ENCODE measurements around the gene GORASP1.

GORASP1 gene

DNA sequence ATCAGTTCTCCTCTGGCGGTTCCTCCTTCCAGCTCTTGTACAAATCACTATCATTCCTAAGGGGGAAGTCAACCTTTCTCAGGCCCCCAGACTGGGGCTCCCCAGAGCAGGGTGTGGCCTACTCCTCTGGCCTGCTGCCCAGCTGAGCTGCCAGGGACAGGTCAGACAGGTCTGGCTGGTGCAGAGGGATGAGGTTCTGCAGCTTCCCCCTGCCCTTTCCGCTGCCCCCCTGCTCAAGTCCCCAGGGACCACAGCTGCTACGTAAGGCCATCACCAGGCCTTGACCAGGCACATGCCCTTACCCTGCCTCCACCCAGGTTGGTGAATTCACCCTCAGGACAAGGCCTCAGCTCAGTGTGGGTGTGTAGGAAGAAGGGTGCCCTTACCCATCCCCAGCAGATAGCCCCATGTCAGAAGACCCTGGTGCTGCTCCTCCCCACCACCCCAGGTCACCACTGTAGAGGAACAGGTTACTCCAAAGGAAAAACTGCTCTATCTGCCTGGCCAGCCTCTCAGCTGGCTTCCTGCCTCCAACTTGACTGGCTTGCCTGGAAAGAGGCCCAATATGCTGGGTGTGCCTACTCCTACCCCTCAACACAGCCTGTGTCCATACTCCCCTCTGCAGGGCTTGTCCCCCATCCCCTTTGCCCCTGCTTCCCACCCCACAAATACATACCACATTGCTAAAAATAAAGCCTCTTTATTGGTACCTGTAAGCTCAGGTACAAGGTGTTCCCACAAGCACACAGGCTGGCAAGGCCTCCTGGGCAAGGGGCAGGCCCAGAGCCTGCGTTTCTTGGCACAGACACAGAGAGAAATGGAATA lies 34.0 kb upstream of the GORASP1 start:
- Histone ChIP-seq H3K36me3 (ENCODE audit: control insufficient read depth in 5 of 5, insufficient read depth in 5 of 5, low read length in 5 of 5) (peaks cover 6 to 77% (median 67%) of the 10 kb centered on the region in 5 donors), H3K4me1 (ENCODE audit: control insufficient read depth in 5 of 5, insufficient read depth in 5 of 5, low read length in 5 of 5) (peaks cover 6 to 52% (median 30%) of the 10 kb centered on the region in 5 donors), H3K9ac (ENCODE audit: low read length in 5 of 5) (no peak overlapping the region), H3K27ac (ENCODE audit: low read depth, low read length) (peak overlapping the region; percentile 46), H3K9me3 (ENCODE audit: control insufficient read depth in 5 of 5, low read length in 5 of 5) (no peaks in the 10 kb centered on the region), H3K27me3 (ENCODE audit: control insufficient read depth in 5 of 5, insufficient read depth in 4 of 5, low read length in 5 of 5) (no peaks in the 10 kb centered on the region), H3K4me3 (ENCODE audit: low read depth in 1 of 5, low read length in 5 of 5) (no peak overlapping the region)

DNA sequence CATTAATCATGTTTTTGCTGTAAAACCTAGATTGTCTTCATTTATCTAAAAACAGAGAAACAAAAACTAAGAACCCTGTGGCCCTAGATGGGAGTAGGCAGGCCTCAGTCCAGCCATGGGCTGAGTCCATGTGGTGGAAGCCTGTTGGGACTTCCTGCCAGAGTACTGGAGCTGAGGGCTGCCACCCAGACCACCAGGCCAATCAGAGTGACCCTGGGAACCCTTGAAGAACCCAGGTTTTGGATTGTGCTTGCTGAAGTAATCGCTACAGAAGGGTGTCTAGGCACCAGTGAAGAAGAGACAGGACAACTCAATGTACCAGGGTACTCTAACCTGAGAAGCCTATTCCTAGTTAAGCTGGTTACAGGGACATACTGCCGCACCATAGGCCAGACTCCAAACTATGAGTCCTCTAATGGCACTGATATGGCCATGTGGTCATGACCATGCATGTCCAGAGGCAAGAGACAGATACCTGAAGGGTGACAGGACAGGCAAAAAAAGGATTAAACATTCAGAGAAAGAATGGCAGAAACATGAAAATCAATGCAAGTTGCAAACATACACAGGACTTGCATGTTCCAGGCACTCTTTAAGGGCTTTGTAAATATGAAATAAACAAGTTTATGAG lies 33.0 kb upstream of the GORASP1 start:
- no peak overlapping the region for H3K9ac ChIP-seq (ENCODE audit: low read length in 5 of 5)
- no peaks in the 10 kb centered on the region for H3K27me3 ChIP-seq (ENCODE audit: control insufficient read depth in 5 of 5, insufficient read depth in 4 of 5, low read length in 5 of 5)
- H3K9me3 ChIP-seq (ENCODE audit: control insufficient read depth in 5 of 5, low read length in 5 of 5): no peaks in the 10 kb centered on the region
- peak overlapping the region; percentile 46 for H3K27ac ChIP-seq (ENCODE audit: low read depth, low read length)
- H3K36me3 ChIP-seq (ENCODE audit: control insufficient read depth in 5 of 5, insufficient read depth in 5 of 5, low read length in 5 of 5): peaks cover 2 to 68% (median 57%) of the 10 kb centered on the region in 5 donors
- H3K4me3 ChIP-seq (ENCODE audit: low read depth in 1 of 5, low read length in 5 of 5): no peak overlapping the region
- H3K4me1 ChIP-seq (ENCODE audit: control insufficient read depth in 5 of 5, insufficient read depth in 5 of 5, low read length in 5 of 5): peaks cover 5 to 53% (median 28%) of the 10 kb centered on the region in 5 donors

DNA sequence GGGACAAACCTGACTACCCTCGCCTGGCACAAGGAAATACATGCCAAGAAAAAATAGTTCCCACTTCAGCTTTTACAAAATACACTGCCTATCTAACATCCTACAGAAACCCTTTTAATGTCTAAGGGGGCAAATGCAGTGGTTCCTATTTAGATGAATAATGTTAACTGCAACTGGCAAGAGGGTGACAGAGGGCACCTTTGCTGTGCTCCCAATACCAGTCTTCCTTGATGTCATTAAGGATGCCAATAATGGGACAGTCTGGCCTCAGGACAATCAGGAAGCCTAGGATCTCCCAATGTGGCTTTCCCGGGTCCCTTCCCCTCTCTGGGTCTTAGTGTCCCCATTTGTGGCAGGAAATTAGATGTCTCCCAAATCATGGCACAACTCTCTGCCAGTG lies 32.0 kb upstream of the GORASP1 start:
- Histone ChIP-seq H3K4me3 (ENCODE audit: low read depth in 1 of 5, low read length in 5 of 5) (no peak overlapping the region), H3K27me3 (ENCODE audit: control insufficient read depth in 5 of 5, insufficient read depth in 4 of 5, low read length in 5 of 5) (no peaks in the 10 kb centered on the region), H3K9ac (ENCODE audit: low read length in 5 of 5) (no peak overlapping the region), H3K36me3 (ENCODE audit: control insufficient read depth in 5 of 5, insufficient read depth in 5 of 5, low read length in 5 of 5) (peaks cover 0 to 58% (median 47%) of the 10 kb centered on the region in 5 donors), H3K4me1 (ENCODE audit: control insufficient read depth in 5 of 5, insufficient read depth in 5 of 5, low read length in 5 of 5) (peaks cover 6 to 63% (median 28%) of the 10 kb centered on the region in 5 donors), H3K27ac (ENCODE audit: low read depth, low read length) (no peak overlapping the region), H3K9me3 (ENCODE audit: control insufficient read depth in 5 of 5, low read length in 5 of 5) (no peaks in the 10 kb centered on the region)

- Histone ChIP-seq H3K4me3 (ENCODE audit: low read depth in 1 of 5, low read length in 5 of 5) (no peak overlapping the region), H3K27me3 (ENCODE audit: control insufficient read depth in 5 of 5, insufficient read depth in 4 of 5, low read length in 5 of 5) (no peaks in the 10 kb centered on the region), H3K36me3 (ENCODE audit: control insufficient read depth in 5 of 5, insufficient read depth in 5 of 5, low read length in 5 of 5) (peaks cover 0 to 52% (median 42%) of the 10 kb centered on the region in 5 donors), H3K9ac (ENCODE audit: low read length in 5 of 5) (no peak overlapping the region), H3K27ac (ENCODE audit: low read depth, low read length) (no peak overlapping the region), H3K9me3 (ENCODE audit: control insufficient read depth in 5 of 5, low read length in 5 of 5) (no peaks in the 10 kb centered on the region), H3K4me1 (ENCODE audit: control insufficient read depth in 5 of 5, insufficient read depth in 5 of 5, low read length in 5 of 5) (peaks cover 7 to 63% (median 28%) of the 10 kb centered on the region in 5 donors)
Measured at GRCh38 chr3:39138804-39139415, 31.5 kb upstream of the GORASP1 start.

DNA sequence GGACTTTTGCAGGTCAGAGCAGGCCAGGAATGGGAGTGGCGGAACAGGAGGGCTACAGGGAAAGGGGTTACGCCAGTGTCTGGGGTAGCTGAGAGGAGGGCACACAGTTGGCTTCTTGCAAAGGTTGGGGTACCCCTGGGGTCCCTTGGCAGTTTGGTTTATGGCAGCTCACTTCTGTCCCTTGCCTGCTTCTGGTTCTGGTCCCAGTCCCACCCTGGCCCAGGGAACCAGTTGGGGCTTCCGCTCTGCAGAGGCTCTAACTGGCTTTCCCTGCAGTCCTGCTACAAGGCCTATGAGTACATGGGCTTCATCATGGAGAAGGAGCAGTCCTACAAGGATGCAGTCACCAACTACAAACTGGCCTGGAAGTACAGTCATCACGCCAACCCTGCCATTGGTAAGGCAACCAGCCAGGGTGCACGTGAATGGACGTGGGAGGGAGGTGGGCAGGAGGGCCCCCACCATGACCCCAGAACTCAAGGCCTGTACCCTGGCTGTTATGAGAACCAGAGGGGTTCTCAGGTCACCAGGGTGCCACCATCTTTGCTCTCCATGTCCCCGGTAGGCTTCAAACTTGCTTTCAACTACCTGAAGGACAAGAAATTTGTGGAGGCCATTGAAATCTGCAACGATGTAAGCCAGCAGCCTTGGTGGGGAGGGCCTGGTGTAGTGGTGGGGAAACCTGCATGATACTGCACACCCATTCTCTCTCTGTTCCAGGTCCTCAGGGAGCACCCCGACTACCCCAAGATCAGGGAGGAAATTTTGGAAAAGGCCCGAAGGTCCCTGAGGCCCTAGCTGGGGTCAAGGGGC lies 30.8 kb upstream of the GORASP1 start:
- no peak overlapping the region for H3K9ac ChIP-seq (ENCODE audit: low read length in 5 of 5)
- no peak overlapping the region for H3K27ac ChIP-seq (ENCODE audit: low read depth, low read length)
- H3K36me3 ChIP-seq (ENCODE audit: control insufficient read depth in 5 of 5, insufficient read depth in 5 of 5, low read length in 5 of 5): peaks cover 0 to 47% (median 37%) of the 10 kb centered on the region in 5 donors
- no peaks in the 10 kb centered on the region for H3K27me3 ChIP-seq (ENCODE audit: control insufficient read depth in 5 of 5, insufficient read depth in 4 of 5, low read length in 5 of 5)
- no peak overlapping the region for H3K4me3 ChIP-seq (ENCODE audit: low read depth in 1 of 5, low read length in 5 of 5)
- H3K4me1 ChIP-seq (ENCODE audit: control insufficient read depth in 5 of 5, insufficient read depth in 5 of 5, low read length in 5 of 5): peaks cover 7 to 58% (median 26%) of the 10 kb centered on the region in 5 donors
- no peaks in the 10 kb centered on the region for H3K9me3 ChIP-seq (ENCODE audit: control insufficient read depth in 5 of 5, low read length in 5 of 5)

DNA sequence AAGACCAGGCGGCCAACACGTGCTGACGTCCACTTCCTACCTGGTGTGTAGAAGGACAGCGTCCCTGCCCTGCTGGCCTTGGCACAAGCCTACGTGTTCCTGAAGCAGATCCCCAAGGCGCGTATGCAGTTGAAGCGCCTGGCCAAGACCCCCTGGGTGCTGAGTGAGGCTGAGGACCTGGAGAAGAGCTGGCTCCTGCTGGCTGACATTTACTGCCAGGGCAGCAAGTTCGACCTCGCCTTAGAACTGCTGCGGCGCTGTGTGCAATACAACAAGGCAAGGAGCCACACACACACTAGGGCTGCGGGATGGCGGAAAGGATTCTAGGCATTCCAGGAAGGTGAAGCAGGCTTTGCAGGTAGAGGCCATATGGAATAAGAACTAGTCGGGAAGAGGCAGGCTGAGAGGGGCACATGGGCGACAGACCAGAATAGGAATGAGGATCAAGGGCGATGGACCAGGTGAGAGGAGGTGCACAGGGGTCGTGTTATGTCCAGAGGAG lies 30.1 kb upstream of the GORASP1 start:
- no peaks in the 10 kb centered on the region for H3K9me3 ChIP-seq (ENCODE audit: control insufficient read depth in 5 of 5, low read length in 5 of 5)
- no peaks in the 10 kb centered on the region for H3K27me3 ChIP-seq (ENCODE audit: control insufficient read depth in 5 of 5, insufficient read depth in 4 of 5, low read length in 5 of 5)
- H3K27ac ChIP-seq (ENCODE audit: low read depth, low read length): no peak overlapping the region
- peaks cover 7 to 51% (median 18%) of the 10 kb centered on the region in 5 donors for H3K4me1 ChIP-seq (ENCODE audit: control insufficient read depth in 5 of 5, insufficient read depth in 5 of 5, low read length in 5 of 5)
- peaks cover 0 to 42% (median 31%) of the 10 kb centered on the region in 5 donors for H3K36me3 ChIP-seq (ENCODE audit: control insufficient read depth in 5 of 5, insufficient read depth in 5 of 5, low read length in 5 of 5)
- no peak overlapping the region for H3K4me3 ChIP-seq (ENCODE audit: low read depth in 1 of 5, low read length in 5 of 5)
- no peak overlapping the region for H3K9ac ChIP-seq (ENCODE audit: low read length in 5 of 5)

- H3K4me1 ChIP-seq (ENCODE audit: control insufficient read depth in 5 of 5, insufficient read depth in 5 of 5, low read length in 5 of 5): peaks cover 7 to 44% (median 11%) of the 10 kb centered on the region in 5 donors
- no peak overlapping the region for H3K27ac ChIP-seq (ENCODE audit: low read depth, low read length)
- H3K27me3 ChIP-seq (ENCODE audit: control insufficient read depth in 5 of 5, insufficient read depth in 4 of 5, low read length in 5 of 5): no peaks in the 10 kb centered on the region
- H3K36me3 ChIP-seq (ENCODE audit: control insufficient read depth in 5 of 5, insufficient read depth in 5 of 5, low read length in 5 of 5): peaks cover 0 to 35% (median 24%) of the 10 kb centered on the region in 5 donors
- H3K4me3 ChIP-seq (ENCODE audit: low read depth in 1 of 5, low read length in 5 of 5): no peak overlapping the region
- no peaks in the 10 kb centered on the region for H3K9me3 ChIP-seq (ENCODE audit: control insufficient read depth in 5 of 5, low read length in 5 of 5)
- H3K9ac ChIP-seq (ENCODE audit: low read length in 5 of 5): no peak overlapping the region
Measured at GRCh38 chr3:39136533-39137434, 29.4 kb upstream of the GORASP1 start.

- Histone ChIP-seq H3K27ac (ENCODE audit: low read depth, low read length) (no peak overlapping the region), H3K9ac (ENCODE audit: low read length in 5 of 5) (no peak overlapping the region), H3K9me3 (ENCODE audit: control insufficient read depth in 5 of 5, low read length in 5 of 5) (no peaks in the 10 kb centered on the region), H3K4me3 (ENCODE audit: low read depth in 1 of 5, low read length in 5 of 5) (no peak overlapping the region), H3K36me3 (ENCODE audit: control insufficient read depth in 5 of 5, insufficient read depth in 5 of 5, low read length in 5 of 5) (peaks cover 0 to 22% (median 11%) of the 10 kb centered on the region in 5 donors), H3K27me3 (ENCODE audit: control insufficient read depth in 5 of 5, insufficient read depth in 4 of 5, low read length in 5 of 5) (no peaks in the 10 kb centered on the region), H3K4me1 (ENCODE audit: control insufficient read depth in 5 of 5, insufficient read depth in 5 of 5, low read length in 5 of 5) (peaks cover 0 to 30% (median 2%) of the 10 kb centered on the region in 5 donors)
Measured at GRCh38 chr3:39135170-39135805, 27.9 kb upstream of the GORASP1 start.
